ENCODE data around the gene C12orf57. TPM values are rescaled to one million over a fixed set of nuclear protein-coding genes. Genes with fewer than 3 reads are reported as not detected.

Gene C12orf57
- total RNA-seq, 1 experiment from 2014 or later: 176 TPM

DNA sequence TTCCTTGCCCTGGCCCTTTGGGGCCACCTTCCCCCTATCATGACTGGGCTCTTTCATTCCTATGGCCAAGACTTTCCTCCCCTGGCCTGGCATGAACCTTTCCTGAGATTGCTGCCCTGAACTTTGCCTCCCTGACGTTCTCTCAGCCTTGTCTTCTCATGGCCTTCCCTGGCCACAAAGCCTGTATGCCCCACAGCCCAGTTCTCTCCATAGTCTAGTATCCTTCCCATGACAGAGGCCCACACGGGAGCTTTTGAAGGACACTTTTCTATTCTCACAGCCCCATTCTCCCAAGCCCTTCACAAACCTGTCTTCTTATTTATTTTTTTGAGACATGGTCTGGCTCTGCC, 4.7 kb upstream of the C12orf57 start:
- H3K36me3 Mint-ChIP-seq (ENCODE audit: insufficient read depth, unreplicated experiment): peaks cover 97% of the 10 kb centered on the region
- TF ChIP-seq, protein P1, sequence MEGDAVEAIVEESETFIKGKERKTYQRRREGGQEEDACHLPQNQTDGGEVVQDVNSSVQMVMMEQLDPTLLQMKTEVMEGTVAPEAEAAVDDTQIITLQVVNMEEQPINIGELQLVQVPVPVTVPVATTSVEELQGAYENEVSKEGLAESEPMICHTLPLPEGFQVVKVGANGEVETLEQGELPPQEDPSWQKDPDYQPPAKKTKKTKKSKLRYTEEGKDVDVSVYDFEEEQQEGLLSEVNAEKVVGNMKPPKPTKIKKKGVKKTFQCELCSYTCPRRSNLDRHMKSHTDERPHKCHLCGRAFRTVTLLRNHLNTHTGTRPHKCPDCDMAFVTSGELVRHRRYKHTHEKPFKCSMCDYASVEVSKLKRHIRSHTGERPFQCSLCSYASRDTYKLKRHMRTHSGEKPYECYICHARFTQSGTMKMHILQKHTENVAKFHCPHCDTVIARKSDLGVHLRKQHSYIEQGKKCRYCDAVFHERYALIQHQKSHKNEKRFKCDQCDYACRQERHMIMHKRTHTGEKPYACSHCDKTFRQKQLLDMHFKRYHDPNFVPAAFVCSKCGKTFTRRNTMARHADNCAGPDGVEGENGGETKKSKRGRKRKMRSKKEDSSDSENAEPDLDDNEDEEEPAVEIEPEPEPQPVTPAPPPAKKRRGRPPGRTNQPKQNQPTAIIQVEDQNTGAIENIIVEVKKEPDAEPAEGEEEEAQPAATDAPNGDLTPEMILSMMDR (IDR thresholded peaks at IDR 0.05; ENCODE audit: unreplicated experiment): no peak
- POLR2A ChIA-PET: interaction anchor here (1.0 to 2.9 kb wide), 4 partner anchors 14 to 174 kb away, joined by 3 to 29 read pairs (median 6); no protein-coding TSS in a partner anchor
- H3K4me1 Mint-ChIP-seq (ENCODE audit: insufficient read depth, unreplicated experiment): peaks cover 22% of the 10 kb centered on the region
- CTCF ChIA-PET: interaction anchor here (0.6 to 9.7 kb wide), 10 partner anchors 9 to 170 kb away, joined by 3 to 114 read pairs (median 4); no protein-coding TSS in a partner anchor
- H3K27ac Mint-ChIP-seq (ENCODE audit: low read depth, unreplicated experiment): no peak overlapping the region
- H3K4me3 Mint-ChIP-seq (ENCODE audit: unreplicated experiment): peak overlapping the region; percentile 43
- no TSS peak for BruUV-seq (replicated peaks)
- H3K27me3 Mint-ChIP-seq (ENCODE audit: insufficient read depth, unreplicated experiment): no peaks in the 10 kb centered on the region
- intact Hi-C loops (cut with micrococcal nuclease): loop anchor here (2.0 kb wide), 1 partner anchor 70 kb away; no protein-coding TSS in a partner anchor
- no peaks in the 10 kb centered on the region for H3K9me3 Mint-ChIP-seq (ENCODE audit: unreplicated experiment)
- DNase-seq (ENCODE audit: unreplicated experiment): no peak

DNA sequence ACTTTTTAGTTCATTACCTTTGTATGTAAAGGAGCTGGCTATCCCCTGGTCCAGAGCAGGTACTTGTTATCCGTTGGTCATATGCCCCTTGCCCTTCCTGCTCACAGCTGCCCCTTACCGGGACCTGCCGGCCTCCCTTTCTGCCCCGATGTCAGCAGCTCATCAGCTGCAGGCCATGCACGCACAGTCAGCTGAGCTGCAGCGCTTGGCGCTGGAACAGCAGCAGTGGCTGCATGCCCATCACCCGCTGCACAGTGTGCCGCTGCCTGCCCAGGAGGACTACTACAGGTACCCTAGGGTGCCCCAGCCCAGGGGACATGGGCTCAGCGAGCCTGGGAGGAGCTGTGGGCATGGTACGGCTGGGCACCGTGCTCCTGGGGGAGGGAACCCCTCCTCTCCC, 2.6 kb upstream of the C12orf57 start:
- DNase-seq (ENCODE audit: unreplicated experiment): no peak
- Mint-ChIP-seq H3K27me3 (ENCODE audit: insufficient read depth, unreplicated experiment) (no peaks in the 10 kb centered on the region), H3K36me3 (ENCODE audit: insufficient read depth, unreplicated experiment) (peaks cover 94% of the 10 kb centered on the region), H3K9me3 (ENCODE audit: unreplicated experiment) (no peaks in the 10 kb centered on the region), H3K27ac (ENCODE audit: low read depth, unreplicated experiment) (peak overlapping the region; percentile 81), H3K4me1 (ENCODE audit: insufficient read depth, unreplicated experiment) (peaks cover 25% of the 10 kb centered on the region), H3K4me3 (ENCODE audit: unreplicated experiment) (no peak overlapping the region)
- ChIA-PET CTCF (interaction anchor here (0.9 to 9.7 kb wide), 4 partner anchors 18 to 69 kb away, joined by 3 to 114 read pairs (median 12); partner anchors contain the start of gene SPSB2), POLR2A (interaction anchor here (0.9 to 2.9 kb wide), 4 partner anchors 16 to 73 kb away, joined by 3 to 29 read pairs (median 4); partner anchors contain the start of gene LRRC23)
- intact Hi-C loops (cut with micrococcal nuclease): no loop called here
- TF ChIP-seq, protein P1 (IDR thresholded peaks at IDR 0.05; ENCODE audit: unreplicated experiment): no peak
- no TSS peak for BruUV-seq (replicated peaks)

DNA sequence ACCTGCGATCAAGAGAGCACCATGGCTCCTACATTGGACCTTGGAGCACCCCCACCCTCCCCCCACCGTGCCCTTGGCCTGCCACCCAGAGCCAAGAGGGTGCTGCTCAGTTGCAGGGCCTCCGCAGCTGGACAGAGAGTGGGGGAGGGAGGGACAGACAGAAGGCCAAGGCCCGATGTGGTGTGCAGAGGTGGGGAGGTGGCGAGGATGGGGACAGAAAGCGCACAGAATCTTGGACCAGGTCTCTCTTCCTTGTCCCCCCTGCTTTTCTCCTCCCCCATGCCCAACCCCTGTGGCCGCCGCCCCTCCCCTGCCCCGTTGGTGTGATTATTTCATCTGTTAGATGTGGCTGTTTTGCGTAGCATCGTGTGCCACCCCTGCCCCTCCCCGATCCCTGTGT, 2.0 kb upstream of the C12orf57 start:
- TF ChIP-seq, protein P1 (IDR thresholded peaks at IDR 0.05; ENCODE audit: unreplicated experiment): no peak
- Mint-ChIP-seq H3K4me1 (ENCODE audit: insufficient read depth, unreplicated experiment) (peaks cover 23% of the 10 kb centered on the region), H3K27ac (ENCODE audit: low read depth, unreplicated experiment) (no peak overlapping the region), H3K4me3 (ENCODE audit: unreplicated experiment) (no peak overlapping the region), H3K27me3 (ENCODE audit: insufficient read depth, unreplicated experiment) (no peaks in the 10 kb centered on the region), H3K9me3 (ENCODE audit: unreplicated experiment) (no peaks in the 10 kb centered on the region), H3K36me3 (ENCODE audit: insufficient read depth, unreplicated experiment) (peaks cover 91% of the 10 kb centered on the region)
- ChIA-PET CTCF (interaction anchor here (1.1 to 9.7 kb wide), 4 partner anchors 19 to 69 kb away, joined by 6 to 114 read pairs (median 12); partner anchors contain the start of gene SPSB2), POLR2A (interaction anchor here (0.9 to 6.8 kb wide), 5 partner anchors 15 to 73 kb away, joined by 3 to 495 read pairs (median 29); partner anchors contain the start of genes ATN1 and LRRC23)
- BruUV-seq (replicated peaks): no TSS peak
- DNase-seq (ENCODE audit: unreplicated experiment): no peak
- intact Hi-C loops (cut with micrococcal nuclease): no loop called here

DNA sequence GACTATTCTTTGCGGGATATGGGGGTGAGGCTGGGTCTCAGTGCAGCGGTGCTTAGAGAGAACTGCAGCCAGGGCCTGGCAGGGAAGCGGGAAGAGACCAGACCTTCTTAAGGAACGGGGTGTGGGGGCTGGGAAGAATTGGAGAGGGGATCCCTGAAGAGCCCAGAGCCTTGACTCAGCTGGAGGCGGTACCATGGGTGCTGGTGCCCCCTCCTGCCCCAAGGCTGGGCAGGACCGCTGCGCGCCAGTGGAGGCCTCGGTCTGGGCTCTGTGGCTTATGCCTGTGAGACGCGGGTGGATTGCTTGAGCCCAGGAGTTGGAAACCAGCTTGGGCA, 1.5 kb upstream of the C12orf57 start:
- TF ChIP-seq, protein P1 (IDR thresholded peaks at IDR 0.05; ENCODE audit: unreplicated experiment): no peak
- peak overlapping the region; percentile 19 for H3K4me3 Mint-ChIP-seq (ENCODE audit: unreplicated experiment)
- H3K9me3 Mint-ChIP-seq (ENCODE audit: unreplicated experiment): no peaks in the 10 kb centered on the region
- BruUV-seq (replicated peaks): no TSS peak
- H3K36me3 Mint-ChIP-seq (ENCODE audit: insufficient read depth, unreplicated experiment): peaks cover 89% of the 10 kb centered on the region
- ChIA-PET CTCF (interaction anchor here (0.6 to 9.7 kb wide), 4 partner anchors 19 to 219 kb away, joined by 3 to 114 read pairs (median 14); partner anchors contain the start of gene COPS7A), POLR2A (interaction anchor here (0.9 to 6.8 kb wide), 7 partner anchors 15 to 75 kb away, joined by 3 to 495 read pairs (median 62); partner anchors contain the start of genes ATN1, EMG1, LPCAT3 and PHB2)
- peaks cover 26% of the 10 kb centered on the region for H3K4me1 Mint-ChIP-seq (ENCODE audit: insufficient read depth, unreplicated experiment)
- no peak overlapping the region for H3K27ac Mint-ChIP-seq (ENCODE audit: low read depth, unreplicated experiment)
- no peak for DNase-seq (ENCODE audit: unreplicated experiment)
- intact Hi-C loops (cut with micrococcal nuclease): no loop called here
- no peaks in the 10 kb centered on the region for H3K27me3 Mint-ChIP-seq (ENCODE audit: insufficient read depth, unreplicated experiment)
